Measurements from ENCODE around the gene MIEN1. TPM values are rescaled to one million over a fixed set of nuclear protein-coding genes. Genes with fewer than 3 reads are reported as not detected.

Gene MIEN1
- total RNA-seq, 1 experiment from 2014 or later = 40.6 TPM

GRCh38 chr17:39744075-39744835 lies 13.9 kb upstream of the MIEN1 start:
- POLR2A ChIA-PET = no interaction called here
- H3K27ac Mint-ChIP-seq = no peak overlapping the region

DNA sequence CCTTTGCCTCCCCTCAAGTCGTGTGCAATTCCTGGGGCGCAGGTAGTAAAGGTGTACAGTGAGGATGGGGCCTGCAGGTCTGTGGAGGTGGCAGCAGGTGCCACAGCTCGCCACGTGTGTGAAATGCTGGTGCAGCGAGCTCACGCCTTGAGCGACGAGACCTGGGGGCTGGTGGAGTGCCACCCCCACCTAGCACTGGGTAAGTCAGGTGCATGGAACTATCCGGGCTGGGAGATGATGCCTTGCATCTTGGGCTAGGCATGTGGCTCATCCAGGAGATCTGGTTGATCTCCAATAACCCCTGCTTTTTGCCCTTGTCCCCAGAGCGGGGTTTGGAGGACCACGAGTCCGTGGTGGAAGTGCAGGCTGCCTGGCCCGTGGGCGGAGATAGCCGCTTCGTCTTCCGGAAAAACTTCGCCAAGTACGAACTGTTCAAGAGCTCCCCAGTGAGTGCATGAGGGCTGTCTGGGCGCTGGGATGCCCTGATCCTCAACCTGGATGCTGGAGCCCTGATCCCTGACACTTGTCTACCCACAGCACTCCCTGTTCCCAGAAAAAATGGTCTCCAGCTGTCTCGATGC lies 12.6 kb upstream of the MIEN1 start:
- no peak for TF ChIP-seq FOXP4 (CRISPR knock-in tag; IDR thresholded peaks at IDR 0.05)
- no peak for TF ChIP-seq FOXJ3 (CRISPR knock-in tag; IDR thresholded peaks at IDR 0.05; ENCODE audit: borderline replicate concordance)
- no peak for TF ChIP-seq ZNF317 (CRISPR knock-in tag; IDR thresholded peaks at IDR 0.05; ENCODE audit: borderline replicate concordance, low read depth)
- no peak for TF ChIP-seq MYBL2 (CRISPR knock-in tag; IDR thresholded peaks at IDR 0.05)
- TF ChIP-seq EMX1 (CRISPR knock-in tag; IDR thresholded peaks at IDR 0.05) = no peak
- no peak for TF ChIP-seq ZNF425 (CRISPR knock-in tag; conservative IDR thresholded peaks at IDR 0.05)
- no peak for TF ChIP-seq HMGXB4 (CRISPR knock-in tag; IDR thresholded peaks at IDR 0.05)
- CTCF ChIA-PET = interaction anchor here (0.9 to 1.2 kb wide), 2 partner anchors 11 to 119 kb away, joined by 3 read pairs; no protein-coding TSS in a partner anchor
- Mint-ChIP-seq H3K4me1 (peaks cover 20% of the 10 kb centered on the region), H3K27me3 (ENCODE audit: low read depth) (no peaks in the 10 kb centered on the region), H3K27ac (peak overlapping the region; percentile 80; the same call in 1 of the 2 replicates), H3K36me3 (peaks cover 23% of the 10 kb centered on the region), H3K4me3 (no peak overlapping the region), H3K9me3 (no peaks in the 10 kb centered on the region)
- ATAC-seq = no peak
- POLR2A ChIA-PET = no interaction called here
- no peak for DNase-seq (ENCODE audit: low spot score)

More at GRCh38 chr17:39744075-39744835, 13.9 kb upstream of the MIEN1 start:
- no peak for DNase-seq (ENCODE audit: low spot score)
- Mint-ChIP-seq H3K4me3 (no peak overlapping the region), H3K36me3 (peaks cover 23% of the 10 kb centered on the region), H3K27me3 (ENCODE audit: low read depth) (no peaks in the 10 kb centered on the region), H3K4me1 (peaks cover 24% of the 10 kb centered on the region), H3K9me3 (no peaks in the 10 kb centered on the region)
- CTCF ChIA-PET = interaction anchor here (1.1 to 1.6 kb wide), 3 partner anchors 11 to 121 kb away, joined by 3 to 10 read pairs (median 8); partner anchors contain the start of gene MIEN1
- no peak for TF ChIP-seq ZNF263 (CRISPR knock-in tag; IDR thresholded peaks at IDR 0.05; ENCODE audit: low read depth)
- TF ChIP-seq CREM (CRISPR knock-in tag; IDR thresholded peaks at IDR 0.05) = no peak
- no peak for TF ChIP-seq PREB (CRISPR knock-in tag; IDR thresholded peaks at IDR 0.05; ENCODE audit: borderline replicate concordance)
- TF ChIP-seq NR1H2 (CRISPR knock-in tag; IDR thresholded peaks at IDR 0.05) = no peak
- TF ChIP-seq, protein P1, sequence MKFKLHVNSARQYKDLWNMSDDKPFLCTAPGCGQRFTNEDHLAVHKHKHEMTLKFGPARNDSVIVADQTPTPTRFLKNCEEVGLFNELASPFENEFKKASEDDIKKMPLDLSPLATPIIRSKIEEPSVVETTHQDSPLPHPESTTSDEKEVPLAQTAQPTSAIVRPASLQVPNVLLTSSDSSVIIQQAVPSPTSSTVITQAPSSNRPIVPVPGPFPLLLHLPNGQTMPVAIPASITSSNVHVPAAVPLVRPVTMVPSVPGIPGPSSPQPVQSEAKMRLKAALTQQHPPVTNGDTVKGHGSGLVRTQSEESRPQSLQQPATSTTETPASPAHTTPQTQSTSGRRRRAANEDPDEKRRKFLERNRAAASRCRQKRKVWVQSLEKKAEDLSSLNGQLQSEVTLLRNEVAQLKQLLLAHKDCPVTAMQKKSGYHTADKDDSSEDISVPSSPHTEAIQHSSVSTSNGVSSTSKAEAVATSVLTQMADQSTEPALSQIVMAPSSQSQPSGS (CRISPR knock-in tag; IDR thresholded peaks at IDR 0.05; ENCODE audit: borderline replicate concordance, low read depth) = no peak
- TF ChIP-seq SMAD4 (CRISPR knock-in tag; IDR thresholded peaks at IDR 0.05) = no peak
- TF ChIP-seq HMGA2 (CRISPR knock-in tag; IDR thresholded peaks at IDR 0.05) = no peak
- no peak for ATAC-seq

Measured in WTC11 (cell line).